Ammon's horn (tissue), 1 donor: ENCODE measurements around the gene GPC3.

Experiments
- DNase-seq: peaks from one replicate; pipeline ENCODE4 v3.0.0-alpha.2; 2016; ENCODE audit warnings: low spot score

The GPC3 gene

DNA sequence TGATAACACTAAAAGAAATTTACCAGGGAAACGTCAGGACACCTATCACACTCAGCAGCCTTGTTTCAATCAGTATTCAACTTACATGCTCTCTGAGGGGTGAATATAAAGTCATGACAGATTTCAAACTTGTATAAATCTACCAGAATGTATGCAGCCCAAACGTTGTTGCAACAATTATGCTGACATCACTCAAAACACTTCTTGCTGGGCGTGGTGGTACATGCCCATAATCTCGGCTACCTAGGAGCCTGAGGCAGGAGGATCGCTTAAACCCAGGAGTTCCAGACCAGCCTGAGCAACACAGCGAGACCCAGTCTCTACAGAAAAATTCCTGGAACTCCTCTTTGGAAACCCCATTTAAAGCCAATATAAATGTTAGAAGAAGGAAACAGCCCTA, 303.5 kb downstream of the GPC3 start:
- no peak for DNase-seq

- no peak for DNase-seq
Measured at GRCh38 chrX:133681421-133681820, 304.0 kb downstream of the GPC3 start.

DNA sequence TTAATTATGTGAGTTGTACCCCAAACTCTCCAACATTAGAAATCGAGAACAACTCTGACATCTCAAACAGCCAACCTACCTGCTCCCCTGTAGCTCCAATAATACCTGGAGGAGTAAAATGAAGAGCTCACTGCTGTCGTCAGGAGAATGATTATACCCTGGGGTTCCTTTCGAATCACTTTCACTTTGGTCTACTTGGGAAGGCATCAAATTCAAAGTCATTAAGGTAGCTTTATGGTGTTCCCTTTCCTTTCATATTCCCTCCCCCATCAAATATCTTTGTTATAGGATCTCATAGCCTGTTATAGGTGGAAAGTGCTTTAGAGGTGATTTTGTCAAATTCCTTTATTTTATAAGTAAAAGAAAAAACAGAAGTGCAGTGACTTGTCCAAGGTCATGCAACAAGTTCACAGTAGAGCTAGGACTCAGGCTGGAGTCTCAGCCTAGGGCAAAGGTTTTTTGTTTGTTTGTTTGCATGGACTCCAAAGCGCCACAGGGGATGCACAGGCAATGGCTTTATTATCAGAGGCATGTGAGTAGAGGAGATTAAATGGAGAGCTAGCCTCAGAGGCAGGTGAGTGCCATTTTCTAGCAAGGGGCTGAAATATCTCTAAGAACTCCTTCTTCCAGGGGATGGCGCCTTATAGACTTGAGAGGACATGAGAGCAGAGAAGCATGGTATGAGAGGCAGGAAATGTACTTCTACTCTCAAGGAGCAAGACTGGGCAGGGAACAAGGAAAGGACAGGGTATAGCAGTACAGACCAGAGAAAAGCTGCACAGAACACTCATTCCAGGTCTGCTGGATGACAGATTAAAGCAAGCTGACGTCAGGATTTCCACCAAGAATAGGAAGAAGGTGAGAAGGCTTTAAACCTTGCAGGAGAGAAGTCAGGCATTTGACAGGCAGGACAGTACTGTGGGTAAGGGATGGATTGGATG, 308.0 kb downstream of the GPC3 start:
- no peak for DNase-seq

DNA sequence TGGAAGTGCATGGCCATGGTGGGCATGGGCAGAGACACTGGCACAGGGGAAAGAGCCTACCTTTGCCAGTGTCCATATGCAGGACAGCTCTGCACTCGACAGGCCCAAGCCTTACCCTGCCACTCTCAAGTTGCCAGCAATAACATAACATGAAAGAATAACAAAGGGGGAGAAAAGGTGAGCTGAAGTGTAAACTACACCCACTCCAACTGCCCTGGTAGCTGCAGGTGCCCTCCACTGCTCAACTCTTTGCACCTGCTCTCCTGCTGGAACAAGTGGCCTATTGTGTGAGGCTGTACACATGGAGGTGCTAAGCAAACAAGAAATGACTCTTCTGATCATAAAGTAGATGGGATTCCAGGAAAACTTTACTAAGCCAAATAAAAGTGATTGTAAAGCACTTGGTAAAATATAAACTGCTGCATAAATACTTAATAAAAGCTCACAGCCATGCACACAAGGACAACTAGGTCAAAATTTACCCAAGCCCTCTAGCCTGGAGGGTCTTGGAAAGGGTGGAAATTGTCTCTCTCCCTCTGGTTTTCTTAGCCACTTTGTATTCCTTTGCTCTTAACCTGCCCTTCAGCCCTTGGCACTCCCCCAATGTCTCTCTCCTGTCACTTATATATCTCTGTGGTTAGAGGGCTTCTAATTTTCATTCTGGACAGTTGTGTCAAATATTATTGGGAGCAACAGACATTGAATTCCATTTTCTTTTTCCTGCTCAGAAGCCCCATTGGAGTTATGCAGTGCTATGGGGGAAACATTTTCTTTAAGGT, 308.9 kb downstream of the GPC3 start:
- no peak for DNase-seq

- no peak for DNase-seq
Measured at GRCh38 chrX:133674726-133675470, 310.5 kb downstream of the GPC3 start.

DNA sequence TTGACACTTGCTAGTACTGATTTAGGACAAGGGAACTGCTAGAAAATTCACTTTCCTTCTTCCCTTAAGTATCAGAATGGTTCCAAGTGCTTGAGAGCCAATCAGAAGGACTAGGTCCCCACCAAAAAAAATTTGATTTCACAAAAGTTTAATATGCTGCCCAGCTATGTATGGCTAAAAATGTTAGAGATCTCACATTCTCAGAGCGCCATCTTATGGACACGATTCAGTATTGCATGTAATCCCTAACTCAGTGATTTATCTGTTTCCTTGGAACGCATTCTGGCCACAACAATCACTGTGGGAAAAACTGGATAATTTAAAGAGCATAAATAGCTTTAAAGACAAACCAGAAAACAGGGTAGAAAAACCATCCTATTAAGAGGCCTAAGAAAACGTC, 315.0 kb downstream of the GPC3 start:
- DNase-seq, result peak; percentile 49

GRCh38 chrX:133669214-133669613, 316.2 kb downstream of the GPC3 start:
- no peak for DNase-seq

- no peak for DNase-seq
Measured at GRCh38 chrX:133668225-133668931, 317.0 kb downstream of the GPC3 start.

DNA sequence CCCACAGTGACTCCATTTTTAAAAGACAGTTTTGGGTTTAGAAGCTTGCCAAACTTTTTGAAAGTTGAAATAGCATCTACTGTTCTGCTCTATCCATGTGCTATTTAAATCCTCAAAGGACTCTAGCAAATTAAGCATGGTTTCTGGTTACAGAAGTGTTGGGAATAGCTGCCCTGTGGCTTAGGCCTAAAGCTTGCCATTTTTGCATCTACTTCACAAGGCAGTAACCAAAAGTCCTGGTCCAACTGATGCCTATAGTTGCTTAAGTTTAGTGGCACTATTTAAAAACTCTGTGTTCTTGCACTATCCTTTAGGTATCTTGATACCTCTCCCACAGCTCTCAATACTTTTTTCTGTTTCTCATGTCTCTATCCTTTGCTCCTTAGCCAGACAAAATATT, 319.1 kb downstream of the GPC3 start:
- DNase-seq, result no peak

GRCh38 chrX:133661962-133662839, 323.2 kb downstream of the GPC3 start:
- DNase-seq, result no peak

DNA sequence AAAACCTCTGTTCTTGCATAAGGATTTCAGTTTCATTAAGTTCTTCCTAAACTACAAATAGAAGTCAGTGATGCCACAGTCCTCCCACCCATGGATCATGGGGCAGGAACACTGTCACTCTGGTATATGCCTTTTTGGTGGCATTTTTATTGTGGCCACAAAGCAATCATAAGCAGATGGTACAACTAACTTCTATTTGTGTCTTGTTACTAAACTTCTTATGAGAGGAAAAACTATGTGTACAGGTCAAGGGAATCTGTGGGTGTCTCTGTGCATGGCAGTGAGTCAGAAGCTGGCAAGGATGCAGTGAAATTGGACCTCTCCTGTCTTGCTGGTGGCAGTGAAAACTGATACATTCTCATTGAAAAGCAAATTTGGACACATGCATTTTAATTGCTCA, 325.1 kb downstream of the GPC3 start:
- no peak for DNase-seq

GRCh38 chrX:133658293-133658911, 327.0 kb downstream of the GPC3 start:
- no peak for DNase-seq

DNA sequence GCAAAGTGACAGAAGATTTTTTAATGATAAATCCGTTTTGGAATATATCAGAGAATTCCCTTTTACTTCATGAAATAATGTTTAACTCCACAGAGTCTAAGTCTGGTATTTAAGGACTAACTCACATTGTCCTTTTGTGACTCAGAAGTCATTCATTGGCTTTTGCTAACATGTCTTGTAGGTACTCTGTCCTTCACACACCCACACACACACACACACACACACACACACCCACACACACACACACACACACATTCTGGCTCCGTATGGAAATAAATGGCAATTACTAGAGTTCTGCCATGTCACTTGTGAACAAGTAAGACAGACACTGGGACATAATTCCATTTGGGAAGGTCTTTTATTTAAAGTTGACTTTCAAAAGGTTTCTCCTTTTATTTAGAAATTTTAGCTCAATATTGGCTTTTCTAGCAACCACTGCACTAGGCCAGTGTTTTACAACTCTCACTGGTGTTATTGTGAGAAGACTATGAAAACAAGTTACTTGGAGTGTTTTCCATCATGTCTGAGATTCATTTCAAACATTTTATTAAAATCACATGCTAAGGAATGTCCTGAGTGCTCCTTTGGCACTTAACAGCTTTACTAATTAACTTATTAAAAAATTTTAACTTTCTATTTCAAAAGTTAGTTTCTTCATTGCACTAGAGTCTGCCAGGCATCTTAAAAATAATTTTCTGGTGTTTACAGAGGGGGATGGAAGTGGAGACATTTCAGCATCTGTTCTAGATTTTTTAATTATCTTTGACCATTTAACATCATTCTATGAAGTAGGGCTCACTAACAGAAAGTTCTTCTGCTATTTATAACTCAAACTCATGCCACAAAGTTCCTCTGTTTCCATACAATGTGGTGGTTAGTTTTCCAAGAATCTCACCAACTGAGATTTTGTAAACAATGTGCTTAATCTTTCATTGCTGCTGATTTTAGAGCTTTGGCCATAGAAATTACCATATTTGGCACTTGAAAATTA, 329.8 kb downstream of the GPC3 start:
- DNase-seq, result no peak

- no peak for DNase-seq
Measured at GRCh38 chrX:133654811-133655210, 330.6 kb downstream of the GPC3 start.

- no peak for DNase-seq
Measured at GRCh38 chrX:133653358-133653757, 332.0 kb downstream of the GPC3 start.

DNA sequence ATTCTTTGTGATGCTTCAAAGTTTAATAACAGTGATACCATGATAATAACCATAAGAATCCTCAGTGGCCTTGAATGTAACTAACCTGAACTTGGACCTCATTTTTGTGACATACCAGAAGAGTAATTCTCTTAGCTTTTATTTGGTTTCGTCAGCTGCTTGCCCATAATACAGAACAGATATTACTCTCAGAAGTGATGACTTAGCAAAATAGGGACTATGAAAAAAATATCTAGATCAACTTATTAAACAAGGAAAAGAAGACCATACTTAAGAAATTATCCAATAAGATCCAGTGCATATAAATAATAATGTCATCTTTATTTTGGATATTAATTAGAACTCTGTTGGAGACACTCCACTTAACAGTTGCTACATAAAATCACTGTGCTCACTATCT, 333.2 kb downstream of the GPC3 start:
- DNase-seq, result no peak

DNA sequence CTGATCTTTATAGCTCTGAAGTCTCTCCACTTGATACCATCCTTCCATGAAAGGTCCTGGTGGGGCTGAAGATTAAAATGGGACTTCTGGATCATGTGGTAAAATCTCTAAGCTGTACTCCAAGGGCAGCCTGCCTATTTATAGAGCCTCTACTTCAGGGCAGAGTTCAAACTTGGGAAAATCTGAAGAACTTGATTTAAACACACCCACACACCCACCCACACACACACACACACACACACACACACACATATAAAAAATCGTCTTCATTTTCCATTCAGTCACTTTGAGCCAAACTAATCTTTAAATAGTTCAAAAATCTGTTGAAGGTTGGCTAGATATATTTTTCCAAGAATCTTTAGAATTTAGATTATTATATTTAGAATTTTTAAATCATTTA, 335.2 kb downstream of the GPC3 start:
- DNase-seq, result no peak

DNA sequence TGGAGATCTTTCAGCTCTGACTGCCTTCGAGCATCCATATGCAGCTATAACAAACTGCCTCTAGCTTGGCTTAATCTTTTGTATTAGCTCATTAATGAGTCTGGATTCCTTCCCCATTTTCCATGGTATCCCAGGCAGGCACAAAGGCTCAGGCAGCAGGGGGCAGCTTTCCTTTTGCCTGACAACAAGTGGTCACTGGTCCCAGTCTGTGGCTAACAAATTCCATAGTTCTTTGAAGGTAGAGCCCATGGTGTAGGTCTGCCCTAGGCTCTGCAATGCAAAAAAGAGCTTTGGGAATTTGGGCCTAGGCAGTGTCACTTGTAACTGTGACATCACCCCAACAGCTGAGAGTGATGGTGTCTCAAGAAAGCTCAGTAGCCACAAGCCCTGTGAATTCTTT, 335.7 kb downstream of the GPC3 start:
- no peak for DNase-seq

DNA sequence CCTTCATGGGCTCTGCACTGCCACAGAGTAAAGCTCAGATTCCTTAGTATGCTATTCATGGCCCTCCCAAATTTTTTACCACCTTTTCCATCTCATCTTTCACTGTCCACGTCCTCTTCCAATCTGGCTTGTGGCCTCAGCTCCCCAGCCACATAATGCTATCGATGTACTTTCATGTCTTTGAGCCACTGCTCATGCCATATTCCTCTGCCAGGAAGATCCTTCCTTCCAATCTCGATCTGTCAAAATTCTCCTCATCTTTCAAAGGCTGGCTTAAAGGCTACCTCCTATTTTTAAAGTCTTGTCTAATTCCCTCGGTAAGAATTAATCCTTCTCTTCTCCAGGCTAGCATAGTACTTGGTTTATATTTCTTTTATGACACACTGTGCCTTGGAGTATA, 336.8 kb downstream of the GPC3 start:
- DNase-seq, result no peak
